Retinal pigment epithelial cell (primary cell): ENCODE results near the gene TMEM184A.
A peak's percentile ranks its signal among the peaks of the same experiment; 100 is the strongest.

Source experiments
- DNase-seq: peaks from one replicate; pipeline ENCODE4 v3.0.0-alpha.2; 2010; ENCODE audit warnings: low read depth
- H3K4me3 ChIP-seq: 2 replicates; pipeline ENCODE4 v1.5.1; 2011; ENCODE audit warnings: mild to moderate bottlenecking, low read length, control low read depth, moderate library complexity
- CTCF ChIP-seq: conservative IDR thresholded peaks from 2 replicates; pipeline ENCODE4 v1.5.1; 2011; ENCODE audit warnings: low read depth, low read length, control low read depth, inconsistent platforms

Gene TMEM184A

GRCh38 chr7:1536743-1537534, 19.1 kb downstream of the TMEM184A start:
- TF ChIP-seq CTCF: no peak
- DNase-seq: peak; percentile 96
- H3K4me3 ChIP-seq: peak overlapping the region; percentile 63

GRCh38 chr7:1536455-1536742, 19.6 kb downstream of the TMEM184A start:
- no peak for DNase-seq
- H3K4me3 ChIP-seq: peak overlapping the region; percentile 25
- TF ChIP-seq CTCF: no peak

- DNase-seq: no peak
- H3K4me3 ChIP-seq: no peak overlapping the region
- no peak for TF ChIP-seq CTCF
These were observed 20.1 kb downstream of the TMEM184A start for GRCh38 chr7:1535701-1536454.

- no peak for TF ChIP-seq CTCF
- H3K4me3 ChIP-seq: no peak overlapping the region
- no peak for DNase-seq
These were observed 20.9 kb downstream of the TMEM184A start for GRCh38 chr7:1535100-1535458.

GRCh38 chr7:1534330-1535099, 21.5 kb downstream of the TMEM184A start:
- no peak overlapping the region for H3K4me3 ChIP-seq
- DNase-seq: no peak
- TF ChIP-seq CTCF: no peak

GRCh38 chr7:1533547-1534329, 22.3 kb downstream of the TMEM184A start:
- H3K4me3 ChIP-seq: peak overlapping the region; percentile 69
- peak; percentile 80 for DNase-seq
- TF ChIP-seq CTCF: no peak
